CD4-positive, alpha-beta T cell (primary cell): ENCODE measurements around the gene TAF5L. TPM values are rescaled to one million over a fixed set of nuclear protein-coding genes. Genes with fewer than 3 reads are reported as not detected.

Experiments used
- ATAC-seq: fragments of 200-7000 bp; cut with Tn5 transposase; one replicate; pipeline ENCODE4 v1.10.0; 2022; ENCODE audit warnings: mild to moderate bottlenecking; ENCODE audit not compliant: poor library complexity
- CTCF ChIA-PET: fragments of 350-600 bp; sonication (Branson Sonifier 250); formaldehyde crosslinking; loops from one replicate; lab custom pipeline; 2021; ENCODE audit warnings: antibody characterized with exemption, inconsistent platforms; lab: Charles Lee
- POLR2A ChIA-PET: fragments of 350-600 bp; sonication (Branson Sonifier 250); formaldehyde crosslinking; loops from one replicate; lab custom pipeline; 2021; ENCODE audit warnings: antibody characterized with exemption, inconsistent platforms; lab: Charles Lee
- DNase-seq, 14 experiments: peaks; one replicate each; pipeline ENCODE4 v3.0.0-alpha.2; 2013 to 2020; ENCODE audit warnings: mixed read lengths in 2 of 14
- H3K27ac ChIP-seq, 2 donors: one replicate each; pipeline versions ENCODE4 v1.5.1 to v1.7.0; 2013; ENCODE audit warnings: low read length in 2 of 2, low read depth in 1 of 2, mild to moderate bottlenecking in 1 of 2
- H3K27me3 ChIP-seq, 2 experiments: 1 replicate in 1 of 2; 2 replicates in 1 of 2; pipeline versions ENCODE4 v1.6.1 to v1.7.0; 2013; ENCODE audit warnings: low read length in 2 of 2, control low read depth in 1 of 2, mild to moderate bottlenecking in 1 of 2, moderate library complexity in 1 of 2; ENCODE audit not compliant: insufficient read depth in 2 of 2, control insufficient read depth in 1 of 2
- H3K36me3 ChIP-seq: one replicate; pipeline ENCODE4 v1.6.1; 2013; ENCODE audit warnings: low read length, control low read depth; ENCODE audit not compliant: insufficient read depth
- H3K4me1 ChIP-seq: one replicate; pipeline ENCODE4 v1.6.1; 2013; ENCODE audit warnings: low read length, control low read depth; ENCODE audit not compliant: insufficient read depth
- H3K4me3 ChIP-seq: one replicate; pipeline ENCODE4 v1.5.1; 2013; ENCODE audit warnings: mild to moderate bottlenecking, low read length, moderate library complexity
- H3K9me3 ChIP-seq, 2 experiments: 1 replicate in 1 of 2; 2 replicates in 1 of 2; pipeline versions ENCODE4 v1.6.1 to v1.7.0; 2013; ENCODE audit warnings: low read length in 2 of 2, mild to moderate bottlenecking in 2 of 2, control low read depth in 1 of 2, moderate library complexity in 1 of 2; ENCODE audit not compliant: control insufficient read depth in 1 of 2, insufficient read depth in 1 of 2
- H3K27ac Mint-ChIP-seq: one replicate; pipeline ENCODE4 v1.8.0; 2020; ENCODE audit warnings: mixed read lengths
- H3K27me3 Mint-ChIP-seq: one replicate; pipeline ENCODE4 v1.8.0; 2021; ENCODE audit warnings: mixed read lengths
- H3K36me3 Mint-ChIP-seq: one replicate; pipeline ENCODE4 v1.8.0; 2021; ENCODE audit warnings: low read depth, mixed read lengths
- H3K4me1 Mint-ChIP-seq: one replicate; pipeline ENCODE4 v1.8.0; 2021; ENCODE audit warnings: low read depth, mixed read lengths
- H3K4me3 Mint-ChIP-seq: one replicate; pipeline ENCODE4 v1.8.0; 2020; ENCODE audit warnings: mild to moderate bottlenecking, mixed read lengths
- H3K9me3 Mint-ChIP-seq: one replicate; pipeline ENCODE4 v1.8.0; 2020; ENCODE audit warnings: mixed read lengths
- intact Hi-C, 2 experiments: fragments of 100-400 bp; cut with DNase I in 1 of 2; cut with micrococcal nuclease in 1 of 2; formaldehyde crosslinking; loops; one replicate each; pipeline versions ENCODE4 v1.15.1 to v1.9.0; 2023 to 2025; cut with DNase I, micrococcal nuclease
- total RNA-seq, 174 experiments: library from RNA in 2 of 174; stranded (reverse) in 2 of 174; gene quantifications; one replicate each; pipeline ENCODE4 v1.2.3 and lab custom pipeline; 2021 to 2026
- TF ChIP-seq, protein P1 (sequence below): fragments of 200-600 bp; IDR thresholded peaks from one replicate; pipeline ENCODE4 v1.8.0; 2022; ENCODE audit warnings: antibody characterized with exemption, mild to moderate bottlenecking

Gene TAF5L
- total RNA-seq, 2 experiments from 2014 or later: 19.5 to 21.9 TPM

DNA sequence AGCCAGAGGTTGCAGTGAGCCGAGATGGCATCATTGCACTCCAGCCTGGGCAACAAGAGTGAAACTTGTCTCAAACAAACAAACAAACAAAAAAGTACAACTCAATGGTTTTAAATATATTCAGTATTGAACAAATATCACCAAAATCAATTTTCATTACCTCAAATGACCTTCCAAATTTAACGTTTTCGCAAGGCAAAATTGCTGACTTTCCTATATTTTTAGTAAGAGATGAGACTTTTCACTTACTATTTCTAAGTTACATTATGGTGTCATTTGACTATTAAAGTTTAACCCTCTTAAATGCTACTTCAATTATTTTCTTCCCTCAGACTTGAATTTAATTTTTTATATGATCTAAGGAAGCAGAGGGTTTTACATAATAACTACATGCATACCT is 44.4 kb downstream of the TAF5L start:
- no peaks in the 10 kb centered on the region for H3K36me3 Mint-ChIP-seq
- intact Hi-C loops: no loop called here
- POLR2A ChIA-PET: no interaction called here

DNA sequence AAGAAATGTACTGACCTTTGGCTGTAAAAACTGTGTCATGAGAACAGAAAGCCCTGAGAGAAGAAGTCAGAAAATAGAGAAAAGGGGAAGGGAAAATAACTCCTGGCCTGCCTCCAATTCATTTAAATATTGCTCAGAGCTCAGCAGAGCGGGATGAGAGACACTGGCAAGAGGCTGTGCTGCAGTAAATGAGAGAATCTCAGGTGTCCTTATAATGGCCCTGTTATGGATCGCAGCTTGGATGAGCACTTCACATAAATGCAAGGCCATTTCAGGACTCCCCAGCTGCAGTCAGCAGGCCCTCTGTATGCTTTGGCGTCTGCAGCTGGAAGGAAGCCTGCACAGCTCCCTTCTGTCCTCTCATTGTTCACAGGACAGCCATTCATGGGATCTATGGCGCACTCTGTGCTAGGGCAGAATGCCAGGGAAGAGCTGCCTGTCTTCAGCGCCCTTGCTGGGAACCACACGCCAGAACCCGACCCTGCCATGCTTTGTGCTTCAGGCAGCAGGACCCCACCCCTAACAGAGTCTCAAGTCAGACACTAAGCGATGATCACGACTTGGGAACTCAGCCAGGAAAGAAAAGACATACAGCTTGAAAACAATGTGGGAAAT is 46.8 kb downstream of the TAF5L start:
- no peak overlapping the region for H3K4me3 ChIP-seq
- no peak overlapping the region for H3K4me3 Mint-ChIP-seq
- H3K9me3 Mint-ChIP-seq: no peaks in the 10 kb centered on the region
- DNase-seq (peak in 2 of 14 experiments; percentile 26 to 27), ATAC-seq (no peak)
- no peak overlapping the region for H3K27ac ChIP-seq
- no peaks in the 10 kb centered on the region for H3K36me3 ChIP-seq
- POLR2A ChIA-PET: interaction anchor here (0.6 kb wide), 1 partner anchor 731 kb away, joined by 3 read pairs; no protein-coding TSS in a partner anchor
- TF ChIP-seq, protein P1, sequence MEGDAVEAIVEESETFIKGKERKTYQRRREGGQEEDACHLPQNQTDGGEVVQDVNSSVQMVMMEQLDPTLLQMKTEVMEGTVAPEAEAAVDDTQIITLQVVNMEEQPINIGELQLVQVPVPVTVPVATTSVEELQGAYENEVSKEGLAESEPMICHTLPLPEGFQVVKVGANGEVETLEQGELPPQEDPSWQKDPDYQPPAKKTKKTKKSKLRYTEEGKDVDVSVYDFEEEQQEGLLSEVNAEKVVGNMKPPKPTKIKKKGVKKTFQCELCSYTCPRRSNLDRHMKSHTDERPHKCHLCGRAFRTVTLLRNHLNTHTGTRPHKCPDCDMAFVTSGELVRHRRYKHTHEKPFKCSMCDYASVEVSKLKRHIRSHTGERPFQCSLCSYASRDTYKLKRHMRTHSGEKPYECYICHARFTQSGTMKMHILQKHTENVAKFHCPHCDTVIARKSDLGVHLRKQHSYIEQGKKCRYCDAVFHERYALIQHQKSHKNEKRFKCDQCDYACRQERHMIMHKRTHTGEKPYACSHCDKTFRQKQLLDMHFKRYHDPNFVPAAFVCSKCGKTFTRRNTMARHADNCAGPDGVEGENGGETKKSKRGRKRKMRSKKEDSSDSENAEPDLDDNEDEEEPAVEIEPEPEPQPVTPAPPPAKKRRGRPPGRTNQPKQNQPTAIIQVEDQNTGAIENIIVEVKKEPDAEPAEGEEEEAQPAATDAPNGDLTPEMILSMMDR: no peak
- H3K27me3 ChIP-seq: no peaks in the 10 kb centered on the region
- CTCF ChIA-PET: no interaction called here
- H3K9me3 ChIP-seq: no peaks in the 10 kb centered on the region
- no peaks in the 10 kb centered on the region for H3K36me3 Mint-ChIP-seq
- H3K27me3 Mint-ChIP-seq: no peaks in the 10 kb centered on the region
- H3K27ac Mint-ChIP-seq: no peak overlapping the region
- no peaks in the 10 kb centered on the region for H3K4me1 ChIP-seq
- H3K4me1 Mint-ChIP-seq: peaks cover 5% of the 10 kb centered on the region
- intact Hi-C loops: no loop called here

More for the DNA sequence above, 44.4 kb downstream of the TAF5L start:
- H3K36me3 ChIP-seq: no peaks in the 10 kb centered on the region
- CTCF ChIA-PET: no interaction called here
- H3K27ac ChIP-seq: no peak overlapping the region
- H3K4me1 Mint-ChIP-seq: peaks cover 5% of the 10 kb centered on the region
- no peak overlapping the region for H3K4me3 Mint-ChIP-seq
- no peaks in the 10 kb centered on the region for H3K9me3 Mint-ChIP-seq
- no peaks in the 10 kb centered on the region for H3K27me3 ChIP-seq
- no peaks in the 10 kb centered on the region for H3K9me3 ChIP-seq
- no peak for DNase-seq
- H3K4me1 ChIP-seq: no peaks in the 10 kb centered on the region
- H3K4me3 ChIP-seq: no peak overlapping the region
- ATAC-seq: no peak
- H3K27me3 Mint-ChIP-seq: no peaks in the 10 kb centered on the region
- no peak overlapping the region for H3K27ac Mint-ChIP-seq
- TF ChIP-seq, protein P1: no peak

DNA sequence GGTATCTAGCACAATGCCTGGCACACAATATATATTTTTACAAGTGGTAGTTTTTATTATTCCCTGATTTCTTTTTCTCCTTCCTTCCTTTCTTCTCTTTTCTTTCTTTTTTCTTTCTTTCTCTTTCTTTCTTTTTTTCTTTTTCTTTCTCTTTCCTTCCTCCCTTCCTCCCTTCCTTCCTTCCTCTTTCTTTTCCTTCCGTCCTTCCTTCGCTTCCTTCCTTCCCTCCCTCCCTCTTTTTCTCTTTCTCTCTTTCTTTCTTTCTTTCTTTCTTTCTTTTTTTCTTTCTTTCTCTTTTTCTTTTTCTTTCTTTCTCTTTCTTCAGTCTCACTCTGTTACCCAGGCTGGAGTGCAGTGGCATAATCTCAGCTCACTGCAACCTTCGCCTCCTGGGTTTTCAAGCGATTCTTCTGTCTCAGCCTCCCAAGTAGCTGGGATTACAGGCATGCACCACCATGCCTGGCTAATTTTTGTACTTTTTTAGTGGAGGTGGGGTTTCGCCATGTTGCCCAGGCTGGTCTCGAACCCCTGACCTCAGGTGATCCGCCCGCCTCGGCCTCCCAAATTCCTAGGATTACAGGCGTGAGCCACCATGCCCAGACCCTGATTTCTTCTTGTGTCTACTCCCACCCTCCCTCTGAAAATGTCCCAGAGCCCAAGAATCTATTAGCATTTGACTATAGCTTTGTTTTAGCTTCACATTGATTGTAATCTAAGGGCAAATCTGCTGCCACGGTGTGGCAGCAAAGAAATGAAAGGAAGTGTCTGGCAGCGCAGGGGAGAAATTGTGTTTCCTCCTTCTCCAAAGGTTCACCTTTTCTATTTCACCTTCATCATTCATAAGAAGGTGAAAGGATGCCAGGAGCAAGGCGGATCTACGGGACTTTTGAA is 47.5 kb downstream of the TAF5L start:
- Histone ChIP-seq H3K4me3 (no peak overlapping the region), H3K4me1 (no peaks in the 10 kb centered on the region), H3K27ac (no peak overlapping the region), H3K27me3 (no peaks in the 10 kb centered on the region), H3K36me3 (no peaks in the 10 kb centered on the region), H3K9me3 (no peaks in the 10 kb centered on the region)
- H3K4me1 Mint-ChIP-seq: peaks cover 5% of the 10 kb centered on the region
- no peaks in the 10 kb centered on the region for H3K36me3 Mint-ChIP-seq
- ATAC-seq (no peak), DNase-seq (no peak)
- H3K27ac Mint-ChIP-seq: no peak overlapping the region
- H3K4me3 Mint-ChIP-seq: no peak overlapping the region
- no peaks in the 10 kb centered on the region for H3K27me3 Mint-ChIP-seq
- TF ChIP-seq, protein P1: no peak
- ChIA-PET CTCF (no interaction called here), POLR2A (no interaction called here)
- no peaks in the 10 kb centered on the region for H3K9me3 Mint-ChIP-seq
- intact Hi-C loops: no loop called here
